Spleen (tissue), 7 donors: ENCODE results near the gene SLC7A10.

ENCODE experiments used
- POLR2A ChIP-seq, 3 donors: fragments of 450-650 bp; IDR thresholded peaks; one replicate each; pipeline ENCODE4 v1.5.1; 2017; ENCODE audit warnings: antibody characterized with exemption in 3 of 3, mild to moderate bottlenecking in 1 of 3
- POLR2AphosphoS5 ChIP-seq, 3 donors: sonication (generic); formaldehyde crosslinking; IDR thresholded peaks; one replicate each; pipeline ENCODE4 v1.5.1; 2017; ENCODE audit warnings: antibody characterized with exemption in 3 of 3
- TF ChIP-seq, protein P1 (sequence below), 11 experiments: fragments of 200-600 bp in 7 of 11; fragments of 450-650 bp in 4 of 11; sonication (generic) in 4 of 11; IDR thresholded peaks in 8 of 11; conservative IDR thresholded peaks in 3 of 11; 1 replicate in 7 of 11; 2 replicates in 4 of 11; pipeline versions ENCODE4 v1.4.0 to v1.8.0; 2016 to 2021; ENCODE audit warnings: antibody characterized with exemption in 11 of 11, inconsistent platforms in 4 of 11, mild to moderate bottlenecking in 1 of 11
- donor health status: DM: no; HTN: no; CAD: no; lungs with moderate emphysema.
- donor health status: DM: no; HTN: no; CAD: no.
- donor health status: DM: no; HTN: no; CAD: no.

DNA sequence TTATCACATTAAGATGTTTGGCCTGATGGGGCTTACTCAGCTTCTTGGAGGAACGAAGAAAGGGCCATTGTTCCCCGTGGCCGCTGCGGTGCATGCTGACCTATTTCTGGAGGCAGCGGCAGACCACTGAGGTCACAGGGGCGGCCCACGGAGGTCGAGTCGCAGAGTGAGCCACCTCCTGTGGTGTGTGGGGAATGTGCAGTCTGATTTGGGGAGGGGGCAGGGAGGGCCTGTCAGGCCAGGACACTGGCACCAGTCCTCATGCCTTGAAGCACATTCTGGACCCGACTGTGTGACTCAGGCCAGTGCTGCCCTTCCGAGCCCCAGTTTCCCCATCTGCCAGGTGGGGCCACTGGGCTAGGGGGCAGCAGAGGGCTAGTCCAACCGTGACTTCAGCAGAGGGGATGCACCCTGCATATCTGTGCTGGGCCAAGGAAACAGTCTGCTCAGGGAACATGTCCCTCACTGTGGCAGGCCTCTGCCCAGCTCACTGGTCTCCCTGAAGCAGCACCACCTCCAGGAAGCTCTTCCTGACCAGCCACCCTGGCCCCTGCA, 6.3 kb downstream of the SLC7A10 start:
- TF ChIP-seq, protein P1, sequence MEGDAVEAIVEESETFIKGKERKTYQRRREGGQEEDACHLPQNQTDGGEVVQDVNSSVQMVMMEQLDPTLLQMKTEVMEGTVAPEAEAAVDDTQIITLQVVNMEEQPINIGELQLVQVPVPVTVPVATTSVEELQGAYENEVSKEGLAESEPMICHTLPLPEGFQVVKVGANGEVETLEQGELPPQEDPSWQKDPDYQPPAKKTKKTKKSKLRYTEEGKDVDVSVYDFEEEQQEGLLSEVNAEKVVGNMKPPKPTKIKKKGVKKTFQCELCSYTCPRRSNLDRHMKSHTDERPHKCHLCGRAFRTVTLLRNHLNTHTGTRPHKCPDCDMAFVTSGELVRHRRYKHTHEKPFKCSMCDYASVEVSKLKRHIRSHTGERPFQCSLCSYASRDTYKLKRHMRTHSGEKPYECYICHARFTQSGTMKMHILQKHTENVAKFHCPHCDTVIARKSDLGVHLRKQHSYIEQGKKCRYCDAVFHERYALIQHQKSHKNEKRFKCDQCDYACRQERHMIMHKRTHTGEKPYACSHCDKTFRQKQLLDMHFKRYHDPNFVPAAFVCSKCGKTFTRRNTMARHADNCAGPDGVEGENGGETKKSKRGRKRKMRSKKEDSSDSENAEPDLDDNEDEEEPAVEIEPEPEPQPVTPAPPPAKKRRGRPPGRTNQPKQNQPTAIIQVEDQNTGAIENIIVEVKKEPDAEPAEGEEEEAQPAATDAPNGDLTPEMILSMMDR (IDR thresholded peaks at IDR 0.05 in 8 of 11, conservative IDR thresholded peaks at IDR 0.05 in 3 of 11) = no peak
- no peak for TF ChIP-seq POLR2A (IDR thresholded peaks at IDR 0.05)
- no peak for TF ChIP-seq POLR2AphosphoS5 (IDR thresholded peaks at IDR 0.05)
